Measurements from ENCODE around the gene FAM222B.

GRCh38 chr17:28810437-28810836 lies 32.2 kb downstream of the FAM222B start:
- no peak for TF ChIP-seq CTCF (IDR thresholded peaks at IDR 0.05; ENCODE audit: low read depth, low read length)
- no peak for TF ChIP-seq POLR2A (IDR thresholded peaks at IDR 0.05; ENCODE audit: extremely low read depth, insufficient read length)
